K562 (cell line): ENCODE measurements around the gene LCNL1. TPM values are rescaled to one million over a fixed set of nuclear protein-coding genes. Genes with fewer than 3 reads are reported as not detected.

Experiments used
- TEAD4 ChIP-seq, 2 experiments: sonication (generic) in 1 of 2; formaldehyde crosslinking in 1 of 2; IDR thresholded peaks; 2 replicates each; pipeline versions ENCODE4 v1.6.1 to v1.8.0; 2012 to 2022; ENCODE audit warnings: borderline replicate concordance in 1 of 2, inconsistent platforms in 1 of 2, low read length in 1 of 2, mild to moderate bottlenecking in 1 of 2, missing genetic modification reagents in 1 of 2
- polyA plus RNA-seq, 8 experiments: library from polyadenylated mRNA; depleted of rRNA in 4 of 8; stranded (reverse) in 5 of 8; unstranded in 3 of 8; fragments of >200 nt; fragmentation: Nextera tagmentation in 2 of 8; fragmentation: Illumina TruSeq in 1 of 8; extraction: Ambion mirVana in 2 of 8; extraction: Trizol in 1 of 8; gene quantifications; 2 replicates each; pipeline versions ENCODE4 v1.2.1 to v1.2.3, GENCODE V29; 2011 to 2014; ENCODE audit warnings: inconsistent platforms in 1 of 8, missing spikeins in 1 of 8
- total RNA-seq, 7 experiments: library from RNA; depleted of rRNA in 6 of 7; stranded (reverse); fragments of >200 nt in 6 of 7; fragmentation: Illumina TruSeq in 2 of 7; extraction: Trizol in 2 of 7; gene quantifications; 2 replicates each; pipeline versions ENCODE4 v1.2.1 to v1.2.3, GENCODE V29; 2011 to 2021; ENCODE audit warnings: low replicate concordance in 1 of 7
- TF ChIP-seq, protein P1 (sequence below): fragments of 450-650 bp; IDR thresholded peaks from 2 replicates; pipeline ENCODE4 v1.6.1; 2018; ENCODE audit not compliant: partially characterized antibody

The LCNL1 gene
- total and polyA plus RNA-seq, 9 of the 15 experiments (the other 6 are each of a cell fraction or from before 2014, with no cell fraction given): 0.04 to 0.16 (median 0.04) TPM; not detected in 4

DNA sequence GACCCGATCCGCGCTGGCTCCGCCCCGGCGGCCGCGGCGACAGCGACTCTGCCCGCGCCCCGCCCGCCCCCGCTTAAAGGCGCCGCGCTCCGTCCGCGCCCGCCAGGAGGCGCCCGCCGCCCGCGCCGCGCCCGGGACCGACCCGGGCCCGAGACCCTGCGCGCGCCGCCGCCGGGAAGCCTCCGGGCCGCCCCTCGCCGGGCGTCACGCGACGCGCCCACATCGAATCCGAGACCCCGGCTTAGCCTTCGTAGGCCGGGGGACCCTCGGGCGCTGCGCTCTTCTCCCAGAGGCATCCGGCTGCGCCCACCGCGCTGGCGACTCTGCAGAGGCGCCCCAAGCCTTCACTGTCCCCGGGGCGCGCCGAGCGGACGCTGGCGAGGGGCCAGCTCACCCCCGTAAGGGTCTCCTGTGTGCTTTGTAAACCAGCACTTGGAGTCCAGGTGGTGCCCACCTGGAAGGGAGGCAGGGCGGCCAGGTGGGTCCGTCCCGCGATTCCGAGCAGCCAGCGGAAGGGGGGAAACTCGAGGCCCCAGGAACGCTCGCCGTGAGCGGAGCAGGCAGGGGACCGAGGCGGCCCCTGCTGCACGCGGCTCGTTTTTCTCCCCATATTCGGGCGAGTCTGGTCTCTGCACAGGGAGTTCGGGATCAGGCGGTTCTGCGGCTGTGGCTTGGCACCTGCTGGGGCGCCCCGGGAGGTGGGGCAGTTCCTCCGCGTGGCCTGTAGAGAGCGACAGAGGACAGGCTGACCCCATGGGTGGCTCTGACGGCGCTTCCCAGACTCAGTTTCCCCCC lies 45.7 kb downstream of the LCNL1 start (continued):
- TF ChIP-seq TEAD4 (IDR thresholded peaks at IDR 0.05; ENCODE audit: low read length) (no peak), TEAD4 (CRISPR knock-in tag; IDR thresholded peaks at IDR 0.05; ENCODE audit: borderline replicate concordance) (peak; percentile 42; the same call in 1 of the 2 replicates)
- TF ChIP-seq, protein P1, sequence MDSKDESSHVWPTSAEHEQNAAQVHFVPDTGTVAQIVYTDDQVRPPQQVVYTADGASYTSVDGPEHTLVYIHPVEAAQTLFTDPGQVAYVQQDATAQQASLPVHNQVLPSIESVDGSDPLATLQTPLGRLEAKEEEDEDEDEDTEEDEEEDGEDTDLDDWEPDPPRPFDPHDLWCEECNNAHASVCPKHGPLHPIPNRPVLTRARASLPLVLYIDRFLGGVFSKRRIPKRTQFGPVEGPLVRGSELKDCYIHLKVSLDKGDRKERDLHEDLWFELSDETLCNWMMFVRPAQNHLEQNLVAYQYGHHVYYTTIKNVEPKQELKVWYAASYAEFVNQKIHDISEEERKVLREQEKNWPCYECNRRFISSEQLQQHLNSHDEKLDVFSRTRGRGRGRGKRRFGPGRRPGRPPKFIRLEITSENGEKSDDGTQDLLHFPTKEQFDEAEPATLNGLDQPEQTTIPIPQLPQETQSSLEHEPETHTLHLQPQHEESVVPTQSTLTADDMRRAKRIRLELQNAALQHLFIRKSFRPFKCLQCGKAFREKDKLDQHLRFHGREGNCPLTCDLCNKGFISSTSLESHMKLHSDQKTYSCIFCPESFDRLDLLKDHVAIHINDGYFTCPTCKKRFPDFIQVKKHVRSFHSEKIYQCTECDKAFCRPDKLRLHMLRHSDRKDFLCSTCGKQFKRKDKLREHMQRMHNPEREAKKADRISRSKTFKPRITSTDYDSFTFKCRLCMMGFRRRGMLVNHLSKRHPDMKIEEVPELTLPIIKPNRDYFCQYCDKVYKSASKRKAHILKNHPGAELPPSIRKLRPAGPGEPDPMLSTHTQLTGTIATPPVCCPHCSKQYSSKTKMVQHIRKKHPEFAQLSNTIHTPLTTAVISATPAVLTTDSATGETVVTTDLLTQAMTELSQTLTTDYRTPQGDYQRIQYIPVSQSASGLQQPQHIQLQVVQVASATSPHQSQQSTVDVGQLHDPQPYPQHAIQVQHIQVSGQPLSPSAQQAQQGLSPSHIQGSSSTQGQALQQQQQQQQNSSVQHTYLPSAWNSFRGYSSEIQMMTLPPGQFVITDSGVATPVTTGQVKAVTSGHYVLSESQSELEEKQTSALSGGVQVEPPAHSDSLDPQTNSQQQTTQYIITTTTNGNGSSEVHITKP: peak; percentile 8
